IMR-90 (cell line): Measurements from ENCODE around the gene PLCB2. TPM values are rescaled to one million over a fixed set of nuclear protein-coding genes. Genes with fewer than 3 reads are reported as not detected.

Experiments used
- ATAC-seq: fragments of 200-7000 bp; cut with Tn5 transposase; 2 replicates; pipeline ENCODE4 v1.9.1; 2020; ENCODE audit warnings: low read depth, mild to moderate bottlenecking, moderate library complexity
- BruUV-seq: library from RNA; stranded (reverse); fragments of 400-500 nt; replicated peaks from 2 replicates; lab custom pipeline; 2021; lab: Mats Ljungman, UMichigan
- CTCF ChIA-PET: fragments of 300-600 bp; formaldehyde crosslinking; extraction: SDS; loops from one replicate; lab custom pipeline; 2021; ENCODE audit warnings: antibody characterized with exemption; lab: Yijun Ruan, JAX
- POLR2A ChIA-PET: fragments of 300-600 bp; sonication (Branson Sonifier 250); formaldehyde crosslinking; loops from one replicate; lab custom pipeline; 2022; ENCODE audit warnings: antibody characterized with exemption; ENCODE audit not compliant: unreplicated experiment; lab: Charles Lee
- DNase-seq: peaks from one replicate; pipeline ENCODE4 v3.0.0; 2013
- H2AFZ ChIP-seq: replicated peaks from 2 replicates; pipeline ENCODE3; 2013; ENCODE audit warnings: low read length, mild to moderate bottlenecking; ENCODE audit not compliant: poor library complexity
- H2AK5ac ChIP-seq: 2 replicates; pipeline ENCODE4 v1.6.1; 2013; ENCODE audit warnings: low read depth, low read length, inconsistent platforms
- H2AK9ac ChIP-seq: replicated peaks from 2 replicates; pipeline ENCODE3; 2013; ENCODE audit warnings: mild to moderate bottlenecking, low read depth, low read length, moderate library complexity; ENCODE audit not compliant: poor library complexity
- H2BK120ac ChIP-seq: 2 replicates; pipeline ENCODE4 v1.6.1; 2013; ENCODE audit warnings: low read depth, low read length, inconsistent platforms
- H2BK15ac ChIP-seq: 3 replicates; pipeline ENCODE4 v1.6.1; 2013; ENCODE audit warnings: low read depth, low read length, inconsistent platforms
- H2BK20ac ChIP-seq: 2 replicates; pipeline ENCODE4 v1.6.1; 2013; ENCODE audit warnings: low read depth, mild to moderate bottlenecking, inconsistent platforms, low read length, moderate library complexity
- H2BK5ac ChIP-seq: 2 replicates; pipeline ENCODE4 v1.6.1; 2013; ENCODE audit warnings: mild to moderate bottlenecking, low read depth, low read length, inconsistent platforms; ENCODE audit not compliant: poor library complexity, severe bottlenecking
- H3K14ac ChIP-seq: replicated peaks from 2 replicates; pipeline ENCODE4 v1.6.1; 2013; ENCODE audit warnings: low read depth, low read length, inconsistent platforms
- H3K18ac ChIP-seq: 2 replicates; pipeline ENCODE4 v1.6.1; 2013; ENCODE audit warnings: low read depth, low read length, control low read depth
- H3K23ac ChIP-seq: 2 replicates; pipeline ENCODE4 v1.6.1; 2013; ENCODE audit warnings: low read depth, low read length, inconsistent platforms
- H3K27ac ChIP-seq: 2 replicates; pipeline ENCODE4 v1.5.1; 2013; ENCODE audit warnings: mild to moderate bottlenecking, control low read depth, low read length; ENCODE audit not compliant: insufficient read depth
- H3K27me3 ChIP-seq: 2 replicates; pipeline ENCODE4 v1.6.1; 2013; ENCODE audit warnings: low read length; ENCODE audit not compliant: control insufficient read depth, insufficient read depth
- H3K36me3 ChIP-seq: 2 replicates; pipeline ENCODE4 v1.6.1; 2013; ENCODE audit warnings: low read length, mixed read lengths; ENCODE audit not compliant: control insufficient read depth, insufficient read depth
- H3K4ac ChIP-seq: 2 replicates; pipeline ENCODE4 v1.6.1; 2013; ENCODE audit warnings: low read depth, low read length, inconsistent platforms
- H3K4me1 ChIP-seq: 2 replicates; pipeline ENCODE4 v1.6.1; 2013; ENCODE audit warnings: low read length, mixed read lengths; ENCODE audit not compliant: control insufficient read depth, insufficient read depth
- H3K4me2 ChIP-seq: 2 replicates; pipeline ENCODE4 v1.6.1; 2013; ENCODE audit warnings: low read depth, mild to moderate bottlenecking, control low read depth, low read length, moderate library complexity
- H3K4me3 ChIP-seq: 2 replicates; pipeline ENCODE4 v1.5.1; 2013; ENCODE audit warnings: low read depth, mild to moderate bottlenecking, control low read depth, low read length, moderate library complexity; ENCODE audit not compliant: insufficient read depth
- H3K56ac ChIP-seq: 2 replicates; pipeline ENCODE4 v1.6.1; 2013; ENCODE audit warnings: low read length, inconsistent platforms; ENCODE audit not compliant: insufficient read depth; ENCODE audit errors: extremely low read depth
- H3K79me1 ChIP-seq, 2 experiments: 2 replicates each; pipeline ENCODE4 v1.6.1; 2013; ENCODE audit warnings: low read length in 2 of 2, inconsistent platforms in 1 of 2, low read depth in 1 of 2
- H3K9ac ChIP-seq: 2 replicates; pipeline ENCODE4 v1.6.1; 2013; ENCODE audit warnings: low read depth, low read length, control low read depth
- H3K9me1 ChIP-seq: 2 replicates; pipeline ENCODE4 v1.6.1; 2013; ENCODE audit warnings: low read length, inconsistent platforms; ENCODE audit not compliant: insufficient read depth
- H3K9me3 ChIP-seq: 2 replicates; pipeline ENCODE4 v1.6.1; 2013; ENCODE audit warnings: low read length; ENCODE audit not compliant: control insufficient read depth, insufficient read depth
- H4K20me1 ChIP-seq: 2 replicates; pipeline ENCODE4 v1.6.1; 2013; ENCODE audit warnings: low read length, inconsistent platforms; ENCODE audit not compliant: insufficient read depth
- H4K5ac ChIP-seq: 2 replicates; pipeline ENCODE4 v1.6.1; 2013; ENCODE audit warnings: mild to moderate bottlenecking, low read depth, low read length, control low read depth
- H4K8ac ChIP-seq, 2 experiments: 2 replicates each; pipeline ENCODE4 v1.6.1; 2013; ENCODE audit warnings: low read depth in 2 of 2, low read length in 2 of 2, control low read depth in 1 of 2, inconsistent platforms in 1 of 2
- H4K91ac ChIP-seq: 2 replicates; pipeline ENCODE4 v1.6.1; 2013; ENCODE audit warnings: low read depth, low read length, inconsistent platforms; ENCODE audit not compliant: insufficient read depth
- BHLHE40 ChIP-seq: fragments of 150-350 bp; IDR thresholded peaks from 2 replicates; pipeline ENCODE4 v1.6.1; 2016; ENCODE audit warnings: mild to moderate bottlenecking, low read depth, low read length
- CTCF ChIP-seq: conservative IDR thresholded peaks from 2 replicates; pipeline ENCODE4 v1.5.1; 2012; ENCODE audit warnings: mild to moderate bottlenecking, low read depth, low read length, improper control_type of control experiment
- ELK1 ChIP-seq: fragments of 150-350 bp; IDR thresholded peaks from 2 replicates; pipeline ENCODE4 v1.6.1; 2016; ENCODE audit warnings: low read depth, mild to moderate bottlenecking, low read length, moderate library complexity, borderline replicate concordance
- FOS ChIP-seq: fragments of 150-350 bp; IDR thresholded peaks from 2 replicates; pipeline ENCODE4 v1.6.1; 2016; ENCODE audit warnings: low read depth, low read length
- MAFK ChIP-seq: IDR thresholded peaks from 2 replicates; pipeline ENCODE4 v1.6.1; 2012; ENCODE audit warnings: low read depth, low read length, improper control_type of control experiment
- POLR2A ChIP-seq: IDR thresholded peaks from 2 replicates; pipeline ENCODE4 v1.6.1; 2012; ENCODE audit warnings: mild to moderate bottlenecking, low read depth, low read length
- RAD21 ChIP-seq: IDR thresholded peaks from 2 replicates; pipeline ENCODE4 v1.6.1; 2012; ENCODE audit warnings: low read length, improper control_type of control experiment
- RCOR1 ChIP-seq: IDR thresholded peaks from 2 replicates; pipeline ENCODE4 v1.6.1; 2012; ENCODE audit warnings: mild to moderate bottlenecking, low read length, improper control_type of control experiment; ENCODE audit not compliant: insufficient replicate concordance
- RFX5 ChIP-seq: IDR thresholded peaks from 2 replicates; pipeline ENCODE4 v1.8.0; 2012; ENCODE audit warnings: low read depth, mild to moderate bottlenecking, low read length, moderate library complexity
- USF2 ChIP-seq: fragments of 150-350 bp; IDR thresholded peaks from 2 replicates; pipeline ENCODE4 v1.6.1; 2017; ENCODE audit warnings: mild to moderate bottlenecking, antibody characterized with exemption, low read length, low read depth
- WGBS, 2 experiments: methylation state at CpG; one replicate each; pipeline versions ENCODE4 v1.1.5 to v1.1.7; 2013; ENCODE audit warnings: missing lambda C conversion rate in 2 of 2; ENCODE audit not compliant: insufficient read length in 1 of 2; ENCODE audit errors: extremely low coverage in 2 of 2; 5-methylcytosine and 5-hydroxymethylcytosine counted together
- dilution Hi-C: fragments of 300-500 bp; cut with HindIII; formaldehyde crosslinking; loops from one replicate; pipeline ENCODE4 v1.14.3; 2018; ENCODE audit warnings: low sequenced_read_pairs; ENCODE audit not compliant: unreplicated experiment
- in situ Hi-C: fragments of 300-500 bp; cut with MboI; formaldehyde crosslinking; loops from 3 replicates; pipeline ENCODE4 v1.14.3; 2019; ENCODE audit warnings: low sequenced_read_pairs, inconsistent platforms, mixed read lengths
- intact Hi-C: fragments of 100-400 bp; cut with micrococcal nuclease; formaldehyde crosslinking; loops from 2 replicates; pipeline ENCODE4 v1.10.0; 2022
- polyA plus RNA-seq, 3 experiments: library from polyadenylated mRNA; depleted of rRNA; stranded (reverse); fragments of >200 nt; gene quantifications; 2 replicates each; pipeline ENCODE4 v1.2.3, GENCODE V29; 2012; ENCODE audit warnings: low replicate concordance in 1 of 3
- total RNA-seq: library from RNA; depleted of rRNA; stranded (reverse); fragments of >200 nt; gene quantifications from 2 replicates; pipeline ENCODE4 v1.2.3, GENCODE V29; 2012

PLCB2 gene
- total and polyA plus RNA-seq, 2 of the 4 experiments (the other 2 are of a cell fraction), result 0.18 to 1.4 TPM

GRCh38 chr15:40355976-40356585 lies 48.3 kb upstream of the PLCB2 start:
- Histone ChIP-seq H3K4me1 (peaks cover 6% of the 10 kb centered on the region; the same call in 1 of the 2 replicates), H4K5ac (no peak overlapping the region), H3K36me3 (no peaks in the 10 kb centered on the region), H3K27me3 (peaks cover 28% of the 10 kb centered on the region), H3K4me3 (no peak overlapping the region), H3K9ac (no peak overlapping the region), H4K8ac (no peak overlapping the region), H3K9me3 (no peaks in the 10 kb centered on the region), H4K91ac (no peak overlapping the region), H3K56ac (no peak overlapping the region), H4K20me1 (no peaks in the 10 kb centered on the region), H3K18ac (no peak overlapping the region), H2BK5ac (no peak overlapping the region), H2AK5ac (no peak overlapping the region), H3K79me1 (no peaks in the 10 kb centered on the region), H3K23ac (no peak overlapping the region), H2BK20ac (no peak overlapping the region), H2BK15ac (no peak overlapping the region), H2BK120ac (no peak overlapping the region), H3K27ac (no peak overlapping the region), H3K9me1 (no peaks in the 10 kb centered on the region), H2AFZ (no peak overlapping the region), H3K14ac (no peak overlapping the region), H3K4ac (no peak overlapping the region), H2AK9ac (no peak overlapping the region), H3K4me2 (no peak overlapping the region)
- WGBS, 2 experiments, result no CpG with 5 or more reads among the region's 5 CpGs
- no peak for DNase-seq
- intact Hi-C loops, result no loop called here
- ChIA-PET POLR2A (interaction anchor here (0.6 to 0.8 kb wide), 2 partner anchors 12 to 17 kb away, joined by 3 to 5 read pairs; no protein-coding TSS in a partner anchor), CTCF (interaction anchor here (0.7 to 4.2 kb wide), 2 partner anchors 12 to 28 kb away, joined by 3 to 15 read pairs; no protein-coding TSS in a partner anchor)
- dilution Hi-C loops, result no loop called here
- in situ Hi-C loops, result no loop called here
- no TSS peak for BruUV-seq
- TF ChIP-seq POLR2A (no peak), CTCF (no peak), FOS (no peak), RAD21 (no peak), ELK1 (no peak), MAFK (no peak), USF2 (no peak), RFX5 (no peak), BHLHE40 (no peak), RCOR1 (no peak)
- ATAC-seq, result no peak
